Stimulated activated CD4-positive, alpha-beta T cell treated with anti-CD3 and anti-CD28 coated beads, Interleukin-1b, Interleukin-23, amount 100 ng/mL, for 1 hour (primary cell): ENCODE measurements around the gene C4B.
"Not testable (repeated sequence)": the region's sequence is repeated elsewhere in the genome, so short reads cannot be mapped to it uniquely, and the experiment has no call there.

Source experiments
- DNase-seq, 2 donors: peaks; one replicate each; pipeline ENCODE4 v3.0.0-alpha.2; 2020; ENCODE audit warnings: low read depth in 2 of 2

The C4B gene

GRCh38 chr6:32050562-32050961 is 36.0 kb downstream of the C4B start:
- DNase-seq, result no peak

DNA sequence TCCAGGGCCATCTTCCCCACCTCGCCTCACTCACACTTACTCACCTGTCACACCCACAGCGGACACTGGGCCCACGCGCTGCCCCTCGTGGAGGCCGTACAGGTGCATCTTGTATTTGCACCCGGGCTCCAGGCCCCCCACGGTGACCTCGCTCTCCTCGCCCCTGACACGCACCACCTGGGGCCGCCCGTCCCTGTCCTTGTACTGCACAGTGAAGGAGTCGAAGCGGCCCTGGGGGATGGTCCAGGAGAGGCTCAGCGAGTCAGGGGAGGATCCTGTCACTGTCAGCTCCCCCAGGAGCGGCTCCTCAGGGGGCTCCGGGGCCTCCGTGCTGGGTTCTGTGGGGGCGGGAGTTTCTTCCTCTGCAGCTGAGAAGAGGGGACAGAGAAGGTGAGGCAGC is 38.0 kb downstream of the C4B start:
- not testable (repeated sequence) for DNase-seq

- not testable (repeated sequence) for DNase-seq
Measured at GRCh38 chr6:32053314-32053713, 38.7 kb downstream of the C4B start.

GRCh38 chr6:32055756-32056155 is 41.2 kb downstream of the C4B start:
- DNase-seq, result not testable (repeated sequence)

GRCh38 chr6:32056254-32056653 is 41.7 kb downstream of the C4B start:
- DNase-seq, result no peak

GRCh38 chr6:32057966-32058365 is 43.4 kb downstream of the C4B start:
- no peak for DNase-seq

DNA sequence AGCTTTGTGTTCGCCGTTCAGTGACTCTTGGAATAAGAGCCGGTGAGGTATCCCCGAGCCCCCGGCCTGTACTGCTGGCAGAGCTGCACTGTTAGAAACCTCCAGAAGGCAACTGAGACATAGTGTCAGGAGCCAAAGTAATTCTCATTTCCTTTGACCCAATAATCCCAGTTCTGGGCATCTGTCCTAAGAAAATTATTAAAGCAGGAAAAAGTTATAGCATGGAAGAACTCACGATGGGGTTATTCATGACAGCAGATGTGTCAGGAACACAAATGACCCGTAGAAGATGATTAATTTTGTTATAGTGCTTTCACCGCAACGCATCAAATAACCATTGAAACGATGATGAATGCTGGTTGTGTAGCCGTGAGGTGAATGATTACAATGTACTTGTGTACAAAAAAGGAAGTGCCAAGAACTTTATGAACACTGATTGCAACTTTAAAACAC is 43.9 kb downstream of the C4B start:
- no peak for DNase-seq

- no peak for DNase-seq
Measured at GRCh38 chr6:32060966-32061655, 46.5 kb downstream of the C4B start.

GRCh38 chr6:32064706-32065105 is 50.1 kb downstream of the C4B start:
- DNase-seq, result no peak

- DNase-seq, result not testable (repeated sequence)
Measured at GRCh38 chr6:32067521-32067920, 52.9 kb downstream of the C4B start.

GRCh38 chr6:32068315-32068714 is 53.7 kb downstream of the C4B start:
- DNase-seq, result not testable (repeated sequence)

DNA sequence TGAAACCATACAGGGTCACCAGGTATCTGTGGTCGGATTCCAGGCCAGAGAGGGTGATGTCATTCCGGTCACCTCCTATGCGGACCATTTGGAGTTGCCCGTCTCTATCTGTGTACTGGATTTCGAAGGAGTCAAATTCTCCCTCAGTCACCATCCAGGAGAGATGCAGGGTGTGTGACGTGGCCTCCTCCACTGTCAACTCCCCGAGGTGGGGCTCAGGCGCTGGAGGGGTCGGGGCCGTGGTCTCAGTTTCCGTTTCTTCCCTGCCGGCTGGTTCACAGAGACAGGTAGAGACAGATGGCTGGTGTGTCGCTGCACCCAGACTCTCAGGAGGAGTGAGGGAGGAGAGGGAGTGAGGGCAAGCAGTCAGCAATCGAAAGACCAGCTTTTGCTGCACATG is 54.3 kb downstream of the C4B start:
- no peak for DNase-seq

DNA sequence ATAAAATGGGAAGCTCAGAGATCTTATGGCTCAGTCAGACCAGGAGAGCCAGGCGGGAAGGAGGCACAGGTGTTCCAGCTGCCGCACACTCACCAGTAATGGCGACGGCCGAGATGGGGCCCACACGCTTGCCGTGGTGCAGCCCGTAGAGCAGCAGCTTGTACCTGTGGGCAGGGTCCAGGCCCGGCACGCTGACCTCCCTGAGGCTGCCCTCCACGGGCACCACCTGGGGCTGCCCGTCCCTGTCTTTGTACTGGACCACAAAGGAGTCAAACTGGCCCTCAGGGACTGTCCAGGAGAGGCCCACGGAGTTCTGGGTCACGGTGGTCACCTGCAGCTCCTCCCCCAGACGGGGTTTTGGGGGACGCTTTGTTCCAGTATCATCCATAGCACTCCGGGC is 54.9 kb downstream of the C4B start:
- DNase-seq, result no peak

DNA sequence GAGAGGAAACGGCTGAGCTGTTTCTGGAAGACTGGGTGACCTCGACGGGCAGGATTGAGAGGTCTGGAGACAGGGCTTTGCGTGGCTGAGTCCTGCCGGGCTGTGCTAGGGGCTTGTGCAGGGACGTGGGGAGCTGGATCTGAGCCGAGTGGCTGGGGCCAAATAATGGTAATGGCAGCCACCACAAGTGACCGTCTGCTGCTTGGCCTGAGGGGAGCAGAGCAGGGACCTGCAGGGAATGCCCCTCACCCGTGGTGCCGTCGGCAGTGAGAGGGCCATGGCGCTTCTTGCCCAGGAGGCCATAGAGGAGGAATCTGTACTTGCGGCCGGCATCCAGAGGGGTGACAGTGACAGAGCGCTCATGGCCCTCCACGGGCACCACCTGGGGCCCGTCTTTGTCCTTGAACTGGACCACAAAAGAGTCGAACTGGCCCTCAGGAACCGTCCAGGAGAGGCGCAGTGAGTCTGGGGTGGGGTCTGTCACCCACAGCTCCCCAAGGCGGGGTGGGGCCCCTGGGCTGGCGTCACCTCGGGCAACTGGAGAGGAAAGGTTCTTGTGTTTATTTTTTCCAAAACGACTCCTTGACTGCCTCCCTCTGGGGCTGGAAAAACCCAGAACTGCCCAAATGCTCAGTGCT is 55.4 kb downstream of the C4B start:
- DNase-seq, result no peak

DNA sequence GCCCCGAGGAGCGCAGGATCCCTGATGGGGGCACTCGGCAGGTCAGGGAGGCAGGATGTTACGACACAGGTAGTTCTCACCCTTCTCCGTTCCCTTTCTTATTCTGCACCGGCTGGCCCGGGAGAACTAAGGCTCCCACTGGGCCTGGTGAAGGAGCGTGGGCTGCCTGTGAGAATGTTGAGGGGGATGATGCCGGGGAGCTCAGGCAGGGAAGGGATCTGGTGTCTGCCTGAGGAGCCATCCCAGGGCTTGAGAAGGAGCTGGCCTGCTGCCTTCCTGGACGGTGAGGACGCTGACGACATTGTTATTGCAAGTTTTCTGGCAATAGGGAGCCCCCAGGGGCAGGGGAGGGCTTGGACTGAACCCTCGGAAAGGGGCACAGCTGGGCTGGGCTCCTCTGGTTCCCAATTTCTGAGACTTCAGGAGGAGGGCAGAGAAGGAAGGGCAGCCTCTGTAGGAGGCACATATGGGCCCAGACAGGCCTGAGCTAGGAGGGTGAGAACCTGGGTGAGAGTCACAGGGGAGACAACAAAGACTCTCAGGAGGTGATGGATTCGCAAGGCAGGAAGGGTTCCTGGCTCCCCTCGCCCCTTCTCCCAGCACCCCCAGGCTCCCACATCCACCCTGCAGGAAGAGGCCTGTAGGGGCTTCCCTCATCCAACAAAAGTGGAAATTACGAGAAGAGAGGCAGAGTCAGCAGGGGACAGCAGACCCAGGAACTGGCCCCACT is 56.4 kb downstream of the C4B start:
- no peak for DNase-seq

DNA sequence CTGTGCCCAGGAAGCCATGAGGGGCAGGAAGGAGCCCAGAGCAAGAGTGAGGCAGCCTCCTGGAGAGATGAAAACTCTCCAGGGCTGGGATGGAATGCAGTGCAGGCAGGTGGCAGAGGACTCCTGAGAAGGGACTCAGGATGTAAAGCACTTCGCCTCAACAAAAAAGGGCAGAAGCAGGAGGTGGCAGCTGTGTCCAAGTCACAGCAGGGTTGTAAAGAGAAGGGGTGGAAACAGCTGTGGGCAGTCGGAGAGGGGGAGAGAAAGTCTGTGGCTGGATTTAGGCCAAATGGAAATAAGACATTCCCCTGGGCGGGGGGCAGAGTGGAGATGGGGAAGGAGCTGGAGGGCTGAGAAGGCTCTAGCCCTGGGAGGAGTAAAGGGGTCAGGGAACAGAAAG is 58.5 kb downstream of the C4B start:
- DNase-seq, result no peak

- no peak for DNase-seq
Measured at GRCh38 chr6:32073613-32074012, 59.0 kb downstream of the C4B start.

DNA sequence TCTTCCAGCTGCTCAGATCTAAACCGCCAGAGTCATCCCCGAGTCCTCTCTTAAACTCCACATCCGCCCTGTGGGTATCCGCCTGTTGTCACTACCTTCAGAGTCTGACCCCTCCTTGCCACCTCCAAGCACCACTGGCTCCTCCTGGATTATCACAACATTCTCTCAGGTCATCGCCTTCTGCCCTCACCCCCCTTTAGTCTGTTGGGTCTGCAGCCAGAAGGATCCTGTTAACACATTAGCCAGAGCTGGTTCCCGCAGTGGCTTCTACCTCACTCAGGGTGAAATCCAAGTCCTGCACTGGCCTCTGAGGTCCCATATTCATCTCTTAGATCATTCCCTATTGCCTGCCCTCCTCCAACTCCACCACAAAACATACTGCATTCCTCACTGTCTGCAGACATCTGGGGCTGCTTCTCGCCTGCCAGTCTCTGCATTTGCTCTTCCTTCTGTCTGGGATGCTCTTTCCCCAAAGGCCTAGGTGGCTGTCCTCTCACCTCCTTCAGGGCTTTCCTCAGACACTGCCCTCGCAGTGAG is 60.5 kb downstream of the C4B start:
- no peak for DNase-seq

- no peak for DNase-seq
Measured at GRCh38 chr6:32075781-32076180, 61.2 kb downstream of the C4B start.

DNA sequence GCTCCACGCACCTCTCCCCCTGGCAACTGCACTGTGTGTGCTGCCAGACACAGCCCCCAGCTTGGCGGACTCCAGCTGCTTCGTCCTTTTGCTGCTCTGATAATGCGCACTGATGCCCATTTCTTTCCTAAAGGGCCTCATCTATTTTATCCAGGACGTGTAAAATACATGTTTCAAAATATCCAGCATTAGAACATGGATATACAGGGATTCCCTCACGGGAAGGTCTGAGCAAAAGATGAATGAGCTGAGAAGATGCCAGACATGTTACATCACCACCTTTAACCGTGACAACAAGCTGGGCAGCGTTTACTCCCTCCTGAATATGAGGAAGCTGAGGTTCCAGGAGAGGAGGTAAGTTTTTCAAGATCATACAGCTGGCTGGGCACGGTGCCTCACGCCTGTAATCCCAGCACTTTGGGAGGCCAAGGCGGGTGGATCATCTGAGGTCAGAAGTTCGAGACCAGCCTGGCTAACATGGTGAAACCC is 61.8 kb downstream of the C4B start:
- no peak for DNase-seq

GRCh38 chr6:32079566-32080290 is 65.1 kb downstream of the C4B start:
- no peak for DNase-seq
